ENCODE measurements around the gene RUNX3.

- TF ChIP-seq, protein P1, sequence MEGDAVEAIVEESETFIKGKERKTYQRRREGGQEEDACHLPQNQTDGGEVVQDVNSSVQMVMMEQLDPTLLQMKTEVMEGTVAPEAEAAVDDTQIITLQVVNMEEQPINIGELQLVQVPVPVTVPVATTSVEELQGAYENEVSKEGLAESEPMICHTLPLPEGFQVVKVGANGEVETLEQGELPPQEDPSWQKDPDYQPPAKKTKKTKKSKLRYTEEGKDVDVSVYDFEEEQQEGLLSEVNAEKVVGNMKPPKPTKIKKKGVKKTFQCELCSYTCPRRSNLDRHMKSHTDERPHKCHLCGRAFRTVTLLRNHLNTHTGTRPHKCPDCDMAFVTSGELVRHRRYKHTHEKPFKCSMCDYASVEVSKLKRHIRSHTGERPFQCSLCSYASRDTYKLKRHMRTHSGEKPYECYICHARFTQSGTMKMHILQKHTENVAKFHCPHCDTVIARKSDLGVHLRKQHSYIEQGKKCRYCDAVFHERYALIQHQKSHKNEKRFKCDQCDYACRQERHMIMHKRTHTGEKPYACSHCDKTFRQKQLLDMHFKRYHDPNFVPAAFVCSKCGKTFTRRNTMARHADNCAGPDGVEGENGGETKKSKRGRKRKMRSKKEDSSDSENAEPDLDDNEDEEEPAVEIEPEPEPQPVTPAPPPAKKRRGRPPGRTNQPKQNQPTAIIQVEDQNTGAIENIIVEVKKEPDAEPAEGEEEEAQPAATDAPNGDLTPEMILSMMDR (IDR thresholded peaks at IDR 0.05) = no peak
- TF ChIP-seq POLR2A (IDR thresholded peaks at IDR 0.05) = no peak
- no peak for TF ChIP-seq POLR2AphosphoS5 (IDR thresholded peaks at IDR 0.05)
These were observed 23.9 kb upstream of the RUNX3 start for GRCh38 chr1:24954022-24954421.

All from upper lobe of left lung (tissue), 4 donors.